AG09319 (cell line): ENCODE results near the gene KIAA1217.

Experiments used
- DNase-seq: peaks from one replicate; pipeline ENCODE4 v3.0.0-alpha.2; 2010; ENCODE audit warnings: low read depth; ENCODE audit errors: extremely low read depth
- TF ChIP-seq, protein P1 (sequence below): IDR thresholded peaks from 2 replicates; pipeline ENCODE4 v1.5.1; 2011; ENCODE audit warnings: low read depth, mild to moderate bottlenecking, inconsistent platforms, low read length, moderate library complexity

KIAA1217 gene

GRCh38 chr10:24215603-24216002 is 6.7 kb downstream of the KIAA1217 start:
- TF ChIP-seq, protein P1, sequence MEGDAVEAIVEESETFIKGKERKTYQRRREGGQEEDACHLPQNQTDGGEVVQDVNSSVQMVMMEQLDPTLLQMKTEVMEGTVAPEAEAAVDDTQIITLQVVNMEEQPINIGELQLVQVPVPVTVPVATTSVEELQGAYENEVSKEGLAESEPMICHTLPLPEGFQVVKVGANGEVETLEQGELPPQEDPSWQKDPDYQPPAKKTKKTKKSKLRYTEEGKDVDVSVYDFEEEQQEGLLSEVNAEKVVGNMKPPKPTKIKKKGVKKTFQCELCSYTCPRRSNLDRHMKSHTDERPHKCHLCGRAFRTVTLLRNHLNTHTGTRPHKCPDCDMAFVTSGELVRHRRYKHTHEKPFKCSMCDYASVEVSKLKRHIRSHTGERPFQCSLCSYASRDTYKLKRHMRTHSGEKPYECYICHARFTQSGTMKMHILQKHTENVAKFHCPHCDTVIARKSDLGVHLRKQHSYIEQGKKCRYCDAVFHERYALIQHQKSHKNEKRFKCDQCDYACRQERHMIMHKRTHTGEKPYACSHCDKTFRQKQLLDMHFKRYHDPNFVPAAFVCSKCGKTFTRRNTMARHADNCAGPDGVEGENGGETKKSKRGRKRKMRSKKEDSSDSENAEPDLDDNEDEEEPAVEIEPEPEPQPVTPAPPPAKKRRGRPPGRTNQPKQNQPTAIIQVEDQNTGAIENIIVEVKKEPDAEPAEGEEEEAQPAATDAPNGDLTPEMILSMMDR = no peak
- DNase-seq = no peak

DNA sequence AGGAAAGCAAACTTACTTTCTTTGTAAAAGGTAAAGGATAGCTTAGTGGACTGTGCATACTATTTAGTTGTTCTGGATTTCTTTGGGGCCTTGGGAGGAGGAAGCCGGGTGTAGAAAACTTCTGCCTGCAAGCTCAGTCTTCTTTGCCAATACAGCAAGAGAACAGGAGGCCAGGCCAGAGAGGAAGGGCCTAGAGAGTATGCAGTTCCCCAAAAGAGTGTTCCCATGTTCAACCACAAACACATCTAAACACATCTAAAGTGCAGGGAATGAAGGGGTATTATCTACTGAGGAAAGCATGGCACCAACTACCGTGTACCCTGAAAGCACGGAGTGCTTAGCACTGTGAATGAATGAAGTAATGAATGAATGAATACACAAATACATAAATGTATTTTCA is 11.0 kb downstream of the KIAA1217 start:
- TF ChIP-seq, protein P1 = no peak
- no peak for DNase-seq

GRCh38 chr10:24223341-24223740 is 14.4 kb downstream of the KIAA1217 start:
- TF ChIP-seq, protein P1 = no peak
- DNase-seq = no peak

DNA sequence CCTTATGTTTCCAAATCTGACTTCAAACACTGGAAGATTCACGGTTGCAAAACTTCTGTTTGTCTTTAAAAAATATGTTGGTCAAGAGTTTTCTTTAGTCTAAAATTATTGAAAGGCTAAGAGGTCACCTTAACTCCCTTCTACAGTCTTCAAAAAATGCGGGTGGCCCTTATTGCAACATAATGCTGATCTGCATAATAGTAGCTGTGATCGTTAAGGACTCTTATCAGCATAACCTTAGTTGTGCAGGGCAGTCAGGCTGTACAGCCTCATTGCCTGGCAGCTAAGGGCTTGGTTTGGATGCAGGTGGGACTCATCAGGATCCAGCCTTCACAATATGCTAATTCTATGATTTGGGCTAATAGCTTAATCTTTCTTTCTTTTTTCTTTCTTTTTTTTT is 15.0 kb downstream of the KIAA1217 start:
- TF ChIP-seq, protein P1 = no peak

DNA sequence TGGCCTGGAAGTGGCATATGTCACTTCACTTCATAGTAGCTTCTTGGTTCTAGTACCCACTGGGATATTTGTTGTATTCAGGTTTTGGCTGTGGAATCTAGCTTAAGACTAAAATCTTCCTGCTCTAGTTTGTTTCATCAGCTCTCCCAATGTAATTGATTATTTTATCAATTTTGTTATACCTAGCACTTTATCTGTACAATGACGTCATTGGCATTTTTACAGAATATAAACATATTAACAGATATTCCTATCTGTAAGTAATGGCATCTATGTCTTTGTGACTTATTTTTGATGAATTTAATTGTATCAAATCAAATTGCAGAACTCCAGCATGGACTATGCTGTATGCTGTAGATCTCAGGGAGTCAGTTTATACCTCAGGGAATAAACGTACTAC is 19.7 kb downstream of the KIAA1217 start:
- TF ChIP-seq, protein P1 = no peak
- DNase-seq = no peak

More for the DNA sequence above, 15.0 kb downstream of the KIAA1217 start:
- no peak for DNase-seq

DNA sequence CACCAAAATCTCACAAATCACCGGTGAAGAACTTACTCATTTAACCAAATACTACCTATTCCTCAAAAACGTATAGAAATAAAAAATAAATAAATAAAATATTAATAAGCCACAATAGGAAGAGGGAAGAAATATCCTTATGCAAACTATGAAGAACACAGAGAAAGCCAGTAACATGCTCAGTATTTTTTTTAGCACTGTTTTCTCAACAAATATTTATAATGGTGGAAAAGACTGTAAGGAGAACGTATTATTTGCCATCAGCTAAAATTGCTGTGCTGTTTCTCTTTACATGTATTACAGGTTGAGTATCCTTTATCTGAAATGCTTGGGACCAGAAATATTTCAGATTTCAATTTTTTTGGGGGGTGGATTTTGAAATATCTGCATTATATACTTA is 21.0 kb downstream of the KIAA1217 start:
- TF ChIP-seq, protein P1 = no peak
- no peak for DNase-seq

DNA sequence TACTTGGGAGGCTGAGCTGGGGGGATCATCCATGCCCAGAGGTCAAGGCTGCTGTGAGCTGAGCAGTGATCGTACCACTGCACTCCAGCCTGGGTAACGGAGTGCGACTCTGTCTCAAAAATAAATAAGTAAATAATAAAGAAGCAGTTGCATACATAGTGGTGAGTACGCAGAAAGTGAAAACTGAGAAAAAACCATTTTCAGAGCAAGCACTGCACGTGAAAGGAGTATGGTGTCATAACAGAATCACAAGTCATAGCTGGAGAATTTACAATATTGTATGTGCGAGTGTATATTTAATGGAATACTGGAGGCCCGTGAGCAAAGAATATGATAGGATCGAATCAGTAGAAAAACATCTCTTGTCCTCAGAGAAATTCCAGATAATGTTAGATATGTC is 22.3 kb downstream of the KIAA1217 start:
- TF ChIP-seq, protein P1 = no peak
- DNase-seq = no peak
